Lower lobe of right lung (tissue), 2 donors: Measurements from ENCODE around the gene CHD8. TPM values are rescaled to one million over a fixed set of nuclear protein-coding genes. Genes with fewer than 3 reads are reported as not detected.
A peak's percentile ranks its signal among the peaks of the same experiment; 100 is the strongest.

Source experiments
- ATAC-seq, 2 donors: fragments of 200-7000 bp; cut with Tn5 transposase; one replicate each; pipeline ENCODE4 v1.9.1; 2020 to 2022; ENCODE audit warnings: mild to moderate bottlenecking in 2 of 2, moderate library complexity in 2 of 2
- DNase-seq: peaks from one replicate; pipeline ENCODE4 v3.0.0-alpha.2; 2020
- H3K27ac ChIP-seq: fragments of 200-600 bp; one replicate; pipeline ENCODE4 v1.8.0; 2022
- H3K27me3 ChIP-seq: fragments of 200-600 bp; one replicate; pipeline ENCODE4 v1.8.0; 2022; ENCODE audit warnings: low read depth
- H3K36me3 ChIP-seq: fragments of 200-600 bp; one replicate; pipeline ENCODE4 v1.8.0; 2022; ENCODE audit warnings: mild to moderate bottlenecking
- H3K4me1 ChIP-seq: fragments of 200-600 bp; one replicate; pipeline ENCODE4 v1.8.0; 2022
- H3K4me3 ChIP-seq: fragments of 200-600 bp; one replicate; pipeline ENCODE4 v1.8.0; 2022; ENCODE audit warnings: mild to moderate bottlenecking
- H3K9me3 ChIP-seq: fragments of 200-600 bp; one replicate; pipeline ENCODE4 v1.8.0; 2022
- intact Hi-C: fragments of 100-400 bp; cut with DNase I; formaldehyde crosslinking; loops from one replicate; pipeline ENCODE4 v1.11.0; 2022
- total RNA-seq: library from RNA; stranded (reverse); fragmentation: NEBNext Ultra II Directional; extraction: Animal tissue kit (Norgen Biotek cat#: 25700); gene quantifications from one replicate; pipeline ENCODE4 v1.2.1, GENCODE V29; 2021
- TF ChIP-seq, protein P1 (sequence below): fragments of 200-600 bp; IDR thresholded peaks from one replicate; pipeline ENCODE4 v1.8.0; 2022; ENCODE audit warnings: antibody characterized with exemption, mild to moderate bottlenecking
- donor health status: DM: no; HTN: yes; CAD: no; lungs with severe emphysema.

CHD8 gene
- total RNA-seq, 1 donor from 2014 or later = 74.6 TPM

DNA sequence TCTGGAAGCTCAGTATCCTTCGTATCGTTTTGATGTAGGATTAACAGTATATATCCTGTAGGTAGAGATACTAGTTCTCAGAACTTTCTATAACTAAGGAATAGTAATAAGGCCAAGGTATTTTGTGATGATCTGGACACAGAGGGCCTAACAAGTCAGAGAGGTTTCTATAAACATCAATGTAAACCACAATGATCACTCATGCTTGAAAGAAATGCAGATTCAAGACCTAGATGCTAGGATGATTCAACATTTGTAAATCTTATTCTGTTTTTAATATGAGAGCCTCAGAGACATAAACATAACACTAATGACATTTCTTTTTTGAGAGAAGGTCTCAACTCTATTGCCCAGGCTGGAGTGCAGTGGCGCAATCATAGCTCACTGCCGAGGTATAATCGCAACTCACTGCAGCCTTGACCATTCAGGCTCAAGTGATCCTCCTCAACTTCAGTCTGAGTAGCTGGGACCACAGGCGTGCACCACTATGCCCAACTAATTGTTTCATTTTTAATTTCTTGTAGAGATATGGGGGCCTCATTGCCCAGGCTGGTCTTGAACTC lies 88.3 kb downstream of the CHD8 start:
- H3K27me3 ChIP-seq = no peaks in the 10 kb centered on the region
- TF ChIP-seq, protein P1, sequence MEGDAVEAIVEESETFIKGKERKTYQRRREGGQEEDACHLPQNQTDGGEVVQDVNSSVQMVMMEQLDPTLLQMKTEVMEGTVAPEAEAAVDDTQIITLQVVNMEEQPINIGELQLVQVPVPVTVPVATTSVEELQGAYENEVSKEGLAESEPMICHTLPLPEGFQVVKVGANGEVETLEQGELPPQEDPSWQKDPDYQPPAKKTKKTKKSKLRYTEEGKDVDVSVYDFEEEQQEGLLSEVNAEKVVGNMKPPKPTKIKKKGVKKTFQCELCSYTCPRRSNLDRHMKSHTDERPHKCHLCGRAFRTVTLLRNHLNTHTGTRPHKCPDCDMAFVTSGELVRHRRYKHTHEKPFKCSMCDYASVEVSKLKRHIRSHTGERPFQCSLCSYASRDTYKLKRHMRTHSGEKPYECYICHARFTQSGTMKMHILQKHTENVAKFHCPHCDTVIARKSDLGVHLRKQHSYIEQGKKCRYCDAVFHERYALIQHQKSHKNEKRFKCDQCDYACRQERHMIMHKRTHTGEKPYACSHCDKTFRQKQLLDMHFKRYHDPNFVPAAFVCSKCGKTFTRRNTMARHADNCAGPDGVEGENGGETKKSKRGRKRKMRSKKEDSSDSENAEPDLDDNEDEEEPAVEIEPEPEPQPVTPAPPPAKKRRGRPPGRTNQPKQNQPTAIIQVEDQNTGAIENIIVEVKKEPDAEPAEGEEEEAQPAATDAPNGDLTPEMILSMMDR = no peak
- intact Hi-C loops = no loop called here
- no peak overlapping the region for H3K27ac ChIP-seq
- H3K4me1 ChIP-seq = no peaks in the 10 kb centered on the region
- peaks cover 98% of the 10 kb centered on the region for H3K36me3 ChIP-seq
- ATAC-seq = no peak
- DNase-seq = no peak
- H3K9me3 ChIP-seq = no peaks in the 10 kb centered on the region
- no peak overlapping the region for H3K4me3 ChIP-seq

DNA sequence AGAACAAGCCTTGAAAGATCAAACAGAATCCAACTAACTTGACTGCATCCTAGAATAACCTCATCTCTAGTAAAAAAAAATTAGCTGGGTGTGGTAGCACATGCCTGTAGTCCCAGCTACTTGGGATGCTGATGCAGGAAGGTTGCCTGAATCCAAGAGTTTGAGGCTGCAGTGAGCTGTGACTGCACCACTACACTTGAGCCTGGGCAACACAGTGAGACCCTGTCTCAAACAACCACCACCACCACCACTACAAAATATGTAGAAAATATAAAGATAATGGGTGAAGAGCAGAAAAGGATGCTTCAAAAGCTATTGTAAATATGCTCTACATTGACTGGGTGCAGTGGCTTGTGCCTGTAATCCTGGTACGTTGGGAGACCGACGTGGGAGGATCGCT lies 99.4 kb downstream of the CHD8 start:
- Histone ChIP-seq H3K4me1 (no peaks in the 10 kb centered on the region), H3K36me3 (peaks cover 100% of the 10 kb centered on the region), H3K27me3 (no peaks in the 10 kb centered on the region), H3K27ac (no peak overlapping the region), H3K9me3 (no peaks in the 10 kb centered on the region), H3K4me3 (no peak overlapping the region)
- no peak for DNase-seq
- TF ChIP-seq, protein P1 = no peak
- ATAC-seq = no peak
- intact Hi-C loops = no loop called here

DNA sequence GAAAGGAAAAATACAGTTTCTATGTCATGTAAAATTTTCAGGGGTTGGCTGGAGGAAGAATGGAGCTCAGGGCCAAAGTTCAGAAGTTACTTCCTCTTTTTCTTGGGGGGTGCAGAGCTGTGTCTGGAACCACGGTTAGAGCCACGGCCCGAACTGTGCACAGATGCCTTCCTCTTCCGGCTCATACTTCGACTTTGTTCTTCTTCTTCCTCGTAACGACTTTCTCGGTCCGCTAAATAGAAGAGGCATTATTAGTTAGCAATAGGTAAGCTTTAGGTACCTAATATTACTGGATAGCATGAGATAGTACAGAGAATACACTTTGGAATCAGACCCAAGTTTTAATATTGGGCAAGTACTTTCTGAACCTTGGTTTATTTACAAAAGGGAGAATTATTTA lies 103.3 kb downstream of the CHD8 start:
- no peaks in the 10 kb centered on the region for H3K4me1 ChIP-seq
- peak; percentile 60 for DNase-seq
- no peaks in the 10 kb centered on the region for H3K27me3 ChIP-seq
- peaks cover 68% of the 10 kb centered on the region for H3K36me3 ChIP-seq
- ATAC-seq = peak; percentile 68 to 81
- no peak overlapping the region for H3K4me3 ChIP-seq
- H3K9me3 ChIP-seq = no peaks in the 10 kb centered on the region
- H3K27ac ChIP-seq = no peak overlapping the region
- TF ChIP-seq, protein P1 = no peak
- intact Hi-C loops = no loop called here

DNA sequence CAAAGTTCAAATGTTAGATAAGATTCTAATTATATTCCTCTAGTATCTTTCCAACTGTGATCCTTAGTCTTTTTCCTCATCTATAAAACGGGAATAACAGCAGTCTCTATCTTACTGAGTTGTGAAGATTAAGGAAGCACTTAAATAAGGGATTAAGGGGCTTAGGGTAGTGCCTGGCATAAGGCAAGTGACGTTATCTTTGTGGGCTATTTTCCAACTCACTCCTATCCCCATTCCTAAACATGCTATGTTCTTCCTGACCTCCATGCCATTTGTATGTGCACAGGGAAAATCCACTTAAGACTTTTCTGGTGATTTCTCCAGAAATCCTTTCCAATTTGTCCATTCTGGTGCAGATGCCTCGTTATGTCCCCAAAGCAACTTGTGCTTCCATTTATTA lies 105.4 kb downstream of the CHD8 start:
- intact Hi-C loops = no loop called here
- Histone ChIP-seq H3K27me3 (no peaks in the 10 kb centered on the region), H3K4me1 (no peaks in the 10 kb centered on the region), H3K9me3 (no peaks in the 10 kb centered on the region), H3K27ac (no peak overlapping the region), H3K4me3 (no peak overlapping the region), H3K36me3 (peaks cover 48% of the 10 kb centered on the region)
- TF ChIP-seq, protein P1 = no peak
- DNase-seq (no peak), ATAC-seq (no peak)

DNA sequence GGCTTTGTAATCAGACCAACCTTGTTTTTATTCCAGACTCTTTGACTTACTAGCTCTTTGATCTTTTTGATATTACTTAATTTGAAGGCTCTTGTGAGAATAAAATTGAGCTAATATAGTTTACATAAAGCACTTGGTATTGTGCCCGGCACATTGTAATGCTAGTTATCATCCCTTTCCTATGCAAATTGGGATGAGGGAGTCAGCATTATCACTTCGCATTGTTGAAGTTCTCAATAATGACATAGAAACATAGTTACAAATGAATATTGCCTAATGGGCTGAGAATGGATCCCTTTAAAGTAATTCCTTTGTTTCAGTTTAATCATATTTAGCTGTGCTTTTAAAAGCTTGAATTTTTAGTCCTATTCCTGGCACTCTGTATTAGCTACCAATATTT lies 108.7 kb downstream of the CHD8 start:
- DNase-seq (no peak), ATAC-seq (no peak)
- Histone ChIP-seq H3K4me1 (no peaks in the 10 kb centered on the region), H3K9me3 (no peaks in the 10 kb centered on the region), H3K27ac (no peak overlapping the region), H3K27me3 (no peaks in the 10 kb centered on the region), H3K4me3 (no peak overlapping the region), H3K36me3 (peaks cover 14% of the 10 kb centered on the region)
- TF ChIP-seq, protein P1 = no peak
- intact Hi-C loops = no loop called here
